ENCODE data around the gene ST8SIA6. TPM values are rescaled to one million over a fixed set of nuclear protein-coding genes. Genes with fewer than 3 reads are reported as not detected.

Gene ST8SIA6
- total RNA-seq, 2 donors from 2014 or later: 0.30 TPM; not detected in 1

DNA sequence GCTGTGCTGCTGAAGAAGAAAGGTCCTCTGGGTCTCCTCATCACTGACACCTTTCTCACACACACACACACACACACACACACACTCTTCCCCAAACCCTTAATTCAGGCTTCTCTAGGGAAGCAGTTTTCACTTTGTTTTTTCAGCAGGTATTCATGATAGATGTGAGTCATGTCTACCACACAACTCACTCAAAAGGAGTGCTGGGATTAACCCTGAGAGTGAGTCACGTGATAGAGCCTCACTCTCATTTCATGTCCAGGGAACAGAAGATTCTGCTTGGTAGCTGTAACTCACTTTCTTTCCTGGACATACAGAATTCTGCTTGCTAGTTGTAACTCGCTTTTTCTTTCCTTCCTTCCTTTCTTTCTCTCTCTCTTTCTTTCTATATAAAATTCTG, 181.0 kb downstream of the ST8SIA6 start:
- Mint-ChIP-seq H3K27me3 (ENCODE audit: low read depth) (no peaks in the 10 kb centered on the region), H3K4me3 (no peak overlapping the region), H3K9me3 (peaks cover 0 to 2% of the 10 kb centered on the region in 2 donors), H3K36me3 (ENCODE audit: insufficient read depth in 2 of 2) (no peaks in the 10 kb centered on the region), H3K27ac (no peak overlapping the region), H3K4me1 (ENCODE audit: low read depth) (peaks cover 13% of the 10 kb centered on the region)
- DNase-seq (no peak), ATAC-seq (replicated peaks in 1 of 2) (peak; percentile 78)

DNA sequence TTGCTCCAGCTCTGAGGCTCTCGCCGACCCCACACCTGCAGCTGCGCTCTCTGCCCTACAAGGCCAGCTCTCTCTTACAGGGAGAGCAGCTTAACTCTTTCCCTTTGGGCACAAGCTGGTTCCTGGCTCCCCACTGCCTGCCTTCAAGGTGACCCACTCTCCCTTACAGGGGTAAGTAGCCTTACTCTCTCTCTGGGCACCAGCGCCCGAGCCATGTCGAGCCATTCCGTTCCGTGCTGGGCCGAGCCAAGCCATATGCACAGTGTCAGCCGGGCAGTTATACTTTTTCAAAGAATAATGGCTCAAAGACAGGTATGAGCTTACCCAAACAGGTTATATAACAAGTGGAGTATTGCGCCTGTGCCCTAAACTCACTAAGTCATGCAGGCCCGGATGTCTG, 181.7 kb downstream of the ST8SIA6 start:
- no peak for DNase-seq
- no peak overlapping the region for H3K4me3 Mint-ChIP-seq
- H3K27ac Mint-ChIP-seq: no peak overlapping the region
- no peaks in the 10 kb centered on the region for H3K36me3 Mint-ChIP-seq (ENCODE audit: insufficient read depth in 2 of 2)
- peaks cover 0 to 2% of the 10 kb centered on the region in 2 donors for H3K9me3 Mint-ChIP-seq
- H3K27me3 Mint-ChIP-seq (ENCODE audit: low read depth): peaks cover under 1% of the 10 kb centered on the region
- no peak for ATAC-seq (replicated peaks in 1 of 2)
- peaks cover 13% of the 10 kb centered on the region for H3K4me1 Mint-ChIP-seq (ENCODE audit: low read depth)

Other genes with a start within 250 kb of the ST8SIA6 start
- gene VIM, start 226.4 kb downstream of the ST8SIA6 start, total RNA-seq: 100 to 1,000 TPM; 211 to 545 TPM
- 1 to 10 TPM; 4.2 to 5.4 TPM for gene HACD1, start 162.8 kb upstream of the ST8SIA6 start, total RNA-seq
- gene STAM, start 189.6 kb upstream of the ST8SIA6 start, total RNA-seq: 10 to 100 TPM; 33.3 to 36.5 TPM